Heart left ventricle (tissue), 13 donors: ENCODE measurements around the gene DFFB.

ENCODE experiments used
- CTCF ChIP-seq, 12 donors: fragments of 200-600 bp; sonication (generic) in 4 of 12; IDR thresholded peaks; one replicate each; pipeline versions ENCODE4 v1.5.0 to v1.8.0; 2018 to 2022; ENCODE audit warnings: antibody characterized with exemption in 12 of 12, mild to moderate bottlenecking in 5 of 12
- POLR2A ChIP-seq, 2 donors: fragments of 450-650 bp; IDR thresholded peaks; one replicate each; pipeline ENCODE4 v1.6.1; 2017; ENCODE audit warnings: antibody characterized with exemption in 2 of 2, mild to moderate bottlenecking in 2 of 2, moderate library complexity in 2 of 2
- donor health status: ischemic (EF 13 %, LVEDD 7.1; RV severe dilation, severe dysfunction).
- donor health status: DM: no; HTN: yes; CAD: no.
- donor health status: DM: no; HTN: no; CAD: no.
- donor health status: ischemic (EF 25% LVEDD 6.9; RV normal size, moderate dysfunction).
- donor health status: ischemic (EF 25% LVEDD 5.7; RV mildly dilated, moderate dysfunction).
- donor health status: ischemic (EF 35%, LVEDD 5.7; RV mildly dilated, moderate dysfunction).
- donor health status: nonischemic (EF 11% LVEDD 7.7; RV severe dilation, severe dysfunction).
- donor health status: DM: yes; HTN: yes; CAD: no.
- donor health status: PGD.
- donor health status: ischemic (EF 29% LVEDD 5.4; RV normal size, mild dysfunction).
- donor health status: nonischemic (EF 23%, LVEDD 6.1; RV moderate dilation, normal function).

GRCh38 chr1:3925762-3926161, 68.5 kb downstream of the DFFB start:
- TF ChIP-seq POLR2A (IDR thresholded peaks at IDR 0.05) (no peak), CTCF (IDR thresholded peaks at IDR 0.05) (no peak)
